NCI-H2196 treated with DMSO at 0.1 percent for 48 hours (cell line): ENCODE data around the gene PDE3B.

Experiments used
- DNase-seq: peaks from one replicate; lab custom pipeline; 2025; ENCODE audit not compliant: unreplicated experiment; lab: John Stamatoyannopoulos, UW

The PDE3B gene

DNA sequence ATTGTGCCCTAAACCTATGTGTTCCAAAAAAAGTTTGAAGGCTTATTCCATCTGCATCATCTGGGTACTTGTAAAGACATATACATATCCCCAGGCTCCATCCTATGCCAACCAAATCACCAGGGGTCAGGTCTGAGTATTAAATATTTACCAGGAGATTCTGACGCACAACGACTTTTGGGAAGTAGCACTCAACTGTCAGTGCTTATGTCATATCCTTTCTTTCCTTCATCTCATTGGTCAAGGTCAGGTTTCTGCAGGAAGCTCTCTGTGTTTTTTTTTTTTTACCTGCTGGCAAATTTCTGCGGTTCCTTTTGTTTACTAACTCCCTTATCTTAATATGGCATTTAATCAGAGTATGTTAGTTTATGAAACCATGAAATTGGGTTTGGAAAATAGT, 270.9 kb downstream of the PDE3B start:
- DNase-seq = no peak

DNA sequence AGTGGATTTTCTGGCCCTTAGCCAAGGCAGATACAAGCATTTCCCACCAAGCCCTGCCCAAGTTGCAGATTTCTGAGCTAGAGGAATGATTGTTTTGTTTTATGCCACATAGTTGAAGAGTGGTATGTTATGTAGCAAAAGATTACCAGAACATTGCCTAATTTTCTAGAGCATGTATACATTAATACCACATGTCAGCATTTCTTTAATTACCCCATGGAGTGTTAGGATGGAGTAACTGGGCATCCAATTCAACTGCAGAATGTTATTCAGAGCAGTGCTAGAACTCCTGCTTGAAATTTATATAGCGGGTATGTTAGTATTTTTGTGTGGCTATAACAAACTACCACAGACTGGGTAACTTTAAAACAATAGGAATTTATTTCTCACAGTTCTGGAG, 272.8 kb downstream of the PDE3B start:
- DNase-seq = no peak
